SJCRH30 (cell line): Measurements from ENCODE around the gene FRMD3. TPM values are rescaled to one million over a fixed set of nuclear protein-coding genes. Genes with fewer than 3 reads are reported as not detected.

Source experiments
- DNase-seq, 2 experiments: peaks; one replicate each; pipeline ENCODE4 v3.0.0-alpha.2; 2015 to 2020
- H3K27ac ChIP-seq: fragments of 250-450 bp; sonication (Bioruptor Pico); 2 replicates; pipeline ENCODE4 v1.5.1; 2020; ENCODE audit warnings: mild to moderate bottlenecking, moderate library complexity
- H3K27me3 ChIP-seq: fragments of 250-450 bp; sonication (Bioruptor Pico); 2 replicates; pipeline ENCODE4 v1.5.1; 2020; ENCODE audit warnings: mild to moderate bottlenecking, moderate library complexity
- H3K36me3 ChIP-seq: fragments of 250-450 bp; sonication (Bioruptor Pico); 2 replicates; pipeline ENCODE4 v1.5.1; 2020; ENCODE audit warnings: mild to moderate bottlenecking, moderate library complexity
- H3K4me1 ChIP-seq: fragments of 250-450 bp; sonication (Bioruptor Pico); 2 replicates; pipeline ENCODE4 v1.5.1; 2020; ENCODE audit warnings: mild to moderate bottlenecking, moderate library complexity
- H3K4me3 ChIP-seq: fragments of 250-450 bp; sonication (Bioruptor Pico); 2 replicates; pipeline ENCODE4 v1.5.1; 2020; ENCODE audit warnings: mild to moderate bottlenecking, moderate library complexity
- H3K9me3 ChIP-seq: fragments of 250-450 bp; sonication (Bioruptor Pico); replicated peaks from 2 replicates; pipeline ENCODE4 v1.5.1; 2020; ENCODE audit warnings: mild to moderate bottlenecking, moderate library complexity
- total RNA-seq: library from RNA; depleted of rRNA; stranded (reverse); fragments of >200 nt; shearing (Covaris generic); gene quantifications from 2 replicates; pipeline ENCODE4 v1.2.3, GENCODE V29; 2014

Gene FRMD3
- total RNA-seq, 1 experiment from 2014 or later: 17.4 TPM

DNA sequence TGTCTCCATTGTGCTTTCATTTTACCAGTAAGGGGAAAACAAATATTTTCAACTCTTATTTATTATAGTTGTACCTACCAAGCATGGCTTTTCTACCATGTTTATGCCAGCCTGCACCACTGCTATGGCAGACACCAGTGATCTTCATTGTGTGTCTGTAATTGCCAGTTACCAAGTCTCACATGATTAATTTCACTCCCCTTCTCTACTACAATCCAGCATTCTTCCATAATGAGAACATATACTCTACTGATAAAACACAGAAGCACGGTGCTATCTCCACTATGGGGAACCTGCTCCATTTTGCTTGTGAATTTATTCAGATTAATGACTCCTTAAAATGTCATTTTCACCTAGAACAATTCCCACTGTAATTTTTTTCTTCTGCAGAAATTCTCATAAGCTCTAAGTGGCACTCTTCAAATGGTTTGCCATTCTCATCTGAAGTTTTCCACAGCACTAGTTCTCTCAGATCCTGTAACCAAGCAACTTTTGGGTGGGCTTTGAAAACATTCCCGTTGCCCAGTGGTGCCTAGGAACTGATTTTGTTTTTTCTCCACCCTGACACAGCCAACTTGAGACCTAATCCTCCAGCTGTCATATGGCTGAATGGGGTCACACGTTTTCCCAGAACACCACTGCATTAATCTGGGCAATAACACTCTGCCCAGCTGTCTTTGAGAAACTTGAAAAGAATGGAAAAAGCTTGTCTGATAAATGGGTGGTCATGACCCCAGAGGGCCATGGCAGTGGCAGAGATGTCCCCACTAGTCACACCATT, 252.6 kb downstream of the FRMD3 start:
- no peak overlapping the region for H3K4me3 ChIP-seq
- H3K9me3 ChIP-seq: no peaks in the 10 kb centered on the region
- DNase-seq: peak; percentile 80 to 91
- H3K27me3 ChIP-seq: no peaks in the 10 kb centered on the region
- peaks cover 51% of the 10 kb centered on the region for H3K4me1 ChIP-seq
- peak overlapping the region; percentile 65 for H3K27ac ChIP-seq
- no peaks in the 10 kb centered on the region for H3K36me3 ChIP-seq

DNA sequence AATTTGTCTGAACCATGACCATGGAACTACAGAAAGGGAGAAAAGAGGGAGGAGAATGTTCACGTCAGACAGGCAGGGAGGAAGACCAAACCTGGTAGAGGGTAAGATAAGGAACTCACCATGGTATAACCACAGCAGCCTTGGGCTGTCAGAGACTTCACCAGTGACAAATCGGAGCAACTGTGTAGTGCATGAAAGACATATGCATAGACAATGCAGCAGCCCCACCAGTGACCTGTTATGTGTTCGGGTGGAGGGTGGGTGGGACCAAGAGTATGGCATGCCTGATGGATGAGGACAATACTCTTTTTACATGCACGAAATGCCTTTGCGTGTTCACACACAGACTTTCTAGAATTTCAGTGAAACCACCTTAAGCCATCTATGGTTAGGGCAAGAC, 253.5 kb downstream of the FRMD3 start:
- H3K27me3 ChIP-seq: no peaks in the 10 kb centered on the region
- DNase-seq: peak; percentile 86 to 87
- peaks cover 58% of the 10 kb centered on the region for H3K4me1 ChIP-seq
- H3K36me3 ChIP-seq: no peaks in the 10 kb centered on the region
- H3K27ac ChIP-seq: peak overlapping the region; percentile 65
- no peaks in the 10 kb centered on the region for H3K9me3 ChIP-seq
- no peak overlapping the region for H3K4me3 ChIP-seq

DNA sequence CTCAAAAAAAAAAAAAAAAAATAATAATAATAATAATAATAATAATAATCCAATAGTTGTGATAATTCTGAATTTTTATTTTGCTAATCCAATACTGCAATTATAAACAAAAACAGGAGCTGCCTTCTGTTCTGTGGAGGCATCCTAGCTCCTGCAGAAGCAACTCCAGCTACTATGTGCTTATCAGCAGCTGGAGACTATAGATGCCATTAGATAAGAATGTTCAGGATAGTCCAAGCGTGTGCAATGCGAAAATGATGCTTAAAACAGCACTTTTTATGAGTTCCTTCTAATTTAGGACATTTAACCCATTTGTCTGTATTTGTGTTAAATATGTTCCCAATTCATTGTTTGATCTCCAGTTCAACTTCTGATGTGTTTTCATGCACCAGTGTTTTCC, 254.7 kb downstream of the FRMD3 start:
- DNase-seq: no peak
- no peaks in the 10 kb centered on the region for H3K27me3 ChIP-seq
- no peaks in the 10 kb centered on the region; the same call in 1 of the 2 replicates for H3K9me3 ChIP-seq
- no peak overlapping the region for H3K27ac ChIP-seq
- H3K36me3 ChIP-seq: no peaks in the 10 kb centered on the region
- H3K4me1 ChIP-seq: peaks cover 58% of the 10 kb centered on the region
- no peak overlapping the region for H3K4me3 ChIP-seq

- Histone ChIP-seq H3K27me3 (no peaks in the 10 kb centered on the region), H3K4me3 (peak overlapping the region; percentile 21), H3K27ac (peak overlapping the region; percentile 65), H3K36me3 (no peaks in the 10 kb centered on the region), H3K9me3 (no peaks in the 10 kb centered on the region; the same call in 1 of the 2 replicates), H3K4me1 (peaks cover 54% of the 10 kb centered on the region)
- peak; percentile 68 to 79 for DNase-seq
These were observed 256.6 kb downstream of the FRMD3 start for GRCh38 chr9:83281306-83282255.

DNA sequence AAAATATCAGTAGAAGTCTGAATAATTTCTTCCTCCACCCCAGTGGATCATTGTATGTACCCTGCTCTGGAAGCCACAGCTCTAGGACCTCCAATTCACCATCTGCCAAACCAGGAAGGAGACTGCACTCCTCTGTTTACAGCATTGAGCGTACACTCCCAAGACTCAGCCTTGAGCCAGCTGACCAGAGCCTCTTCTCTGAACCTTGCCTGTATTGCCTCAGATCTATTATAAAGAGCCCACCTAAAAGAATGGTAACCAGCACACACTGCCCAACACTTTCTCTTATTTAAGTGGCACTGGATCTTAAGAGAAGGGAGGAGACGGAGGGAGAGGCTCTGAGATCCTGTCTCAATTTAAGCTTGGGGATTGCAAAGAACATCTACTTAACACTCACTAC, 257.4 kb downstream of the FRMD3 start:
- H3K4me1 ChIP-seq: peaks cover 46% of the 10 kb centered on the region
- no peaks in the 10 kb centered on the region for H3K36me3 ChIP-seq
- H3K27me3 ChIP-seq: no peaks in the 10 kb centered on the region
- H3K9me3 ChIP-seq: no peaks in the 10 kb centered on the region; the same call in 1 of the 2 replicates
- peak overlapping the region; percentile 65 for H3K27ac ChIP-seq
- peak; percentile 30 to 50 for DNase-seq
- H3K4me3 ChIP-seq: peak overlapping the region; percentile 21

DNA sequence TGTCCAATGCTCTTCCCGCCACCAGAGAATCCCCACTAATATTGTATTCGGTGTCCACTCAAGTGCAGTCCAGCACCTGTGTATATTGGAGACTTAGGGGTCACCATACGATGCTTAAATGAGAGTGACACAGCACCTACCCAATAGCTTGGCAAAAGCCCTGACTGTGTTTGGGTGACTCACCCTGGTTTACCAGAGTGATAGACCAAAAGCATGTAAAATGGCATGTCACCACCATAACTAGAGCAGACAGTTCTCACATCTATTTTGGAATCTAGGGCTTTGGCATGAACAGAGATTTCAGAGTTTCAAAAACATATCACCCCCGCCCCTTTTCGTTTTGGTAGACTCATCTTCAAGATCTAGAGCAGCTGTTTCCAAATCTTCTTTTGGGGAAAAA, 257.9 kb downstream of the FRMD3 start:
- Histone ChIP-seq H3K4me1 (peaks cover 41% of the 10 kb centered on the region), H3K27me3 (no peaks in the 10 kb centered on the region), H3K36me3 (no peaks in the 10 kb centered on the region), H3K4me3 (no peak overlapping the region), H3K9me3 (no peaks in the 10 kb centered on the region; the same call in 1 of the 2 replicates), H3K27ac (peak overlapping the region; percentile 65; the same call in 1 of the 2 replicates)
- DNase-seq: peak; percentile 30 to 39

DNA sequence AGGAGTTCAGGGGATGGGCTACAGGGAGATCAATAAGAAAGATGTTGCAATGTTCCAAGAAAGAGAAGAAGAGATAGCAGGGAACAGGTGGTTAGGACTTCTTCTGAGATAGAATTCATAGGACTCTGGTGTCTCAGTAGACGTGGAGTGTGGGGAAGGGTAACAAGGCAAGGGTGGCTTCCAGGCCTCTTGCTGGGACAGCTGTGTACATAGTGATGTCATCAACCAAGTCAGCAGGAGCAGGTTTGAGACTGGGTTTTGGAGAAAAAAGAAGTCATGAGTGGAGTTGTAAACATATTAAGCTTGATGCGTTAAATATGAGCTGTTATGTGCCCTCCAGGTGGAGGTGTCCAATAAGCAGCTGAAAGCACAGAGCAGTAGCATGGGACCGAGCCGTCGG, 263.4 kb downstream of the FRMD3 start:
- Histone ChIP-seq H3K36me3 (no peaks in the 10 kb centered on the region), H3K27ac (peak overlapping the region; percentile 8; the same call in 1 of the 2 replicates), H3K27me3 (no peaks in the 10 kb centered on the region), H3K4me3 (no peak overlapping the region), H3K9me3 (no peaks in the 10 kb centered on the region; the same call in 1 of the 2 replicates), H3K4me1 (peaks cover 13% of the 10 kb centered on the region)
- DNase-seq: peak; percentile 39 to 64

DNA sequence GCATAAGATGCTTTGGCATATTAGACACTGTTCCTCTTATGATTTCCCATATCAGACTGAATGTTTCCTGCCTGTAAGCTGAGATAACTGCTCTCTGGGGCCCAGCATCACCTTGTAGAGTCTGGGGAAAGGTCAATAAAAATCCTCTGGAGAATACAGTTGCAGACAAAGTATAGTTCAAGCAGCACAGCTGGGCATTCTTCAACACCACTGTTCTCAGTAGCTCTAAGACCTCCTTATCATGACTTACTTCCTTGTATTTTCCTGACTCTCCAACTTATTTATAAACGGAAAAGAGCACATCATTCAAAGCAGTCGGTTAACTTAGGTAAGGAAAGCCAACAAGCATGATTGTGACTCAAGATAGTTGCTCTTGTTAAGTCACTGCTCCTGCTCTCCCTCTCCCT, 266.5 kb downstream of the FRMD3 start:
- H3K27ac ChIP-seq: no peak overlapping the region
- no peak for DNase-seq
- H3K36me3 ChIP-seq: no peaks in the 10 kb centered on the region
- no peaks in the 10 kb centered on the region for H3K9me3 ChIP-seq
- peaks cover 13% of the 10 kb centered on the region for H3K4me1 ChIP-seq
- H3K27me3 ChIP-seq: no peaks in the 10 kb centered on the region
- H3K4me3 ChIP-seq: no peak overlapping the region

DNA sequence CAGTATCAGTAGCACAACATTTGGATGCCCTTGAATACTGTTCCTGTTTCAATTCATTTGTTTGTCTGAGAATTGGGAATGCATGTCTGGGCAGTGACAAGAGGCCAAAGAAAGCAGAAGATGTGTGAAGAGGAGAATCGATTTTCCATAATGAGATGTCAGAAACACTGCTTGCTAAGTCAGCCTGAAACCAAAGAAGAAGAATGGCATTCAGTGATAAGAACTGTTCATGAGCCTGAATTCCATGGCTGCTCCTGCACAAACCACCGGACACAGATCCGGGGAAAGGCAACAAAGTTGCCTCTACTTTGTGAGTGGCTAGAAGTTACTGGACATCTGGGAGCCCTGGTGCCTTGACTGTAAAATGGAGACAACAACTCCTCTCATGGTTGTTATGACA, 268.1 kb downstream of the FRMD3 start:
- Histone ChIP-seq H3K36me3 (no peaks in the 10 kb centered on the region), H3K9me3 (no peaks in the 10 kb centered on the region), H3K4me1 (peaks cover 11% of the 10 kb centered on the region), H3K27ac (no peak overlapping the region), H3K27me3 (no peaks in the 10 kb centered on the region), H3K4me3 (no peak overlapping the region)
- DNase-seq: no peak

DNA sequence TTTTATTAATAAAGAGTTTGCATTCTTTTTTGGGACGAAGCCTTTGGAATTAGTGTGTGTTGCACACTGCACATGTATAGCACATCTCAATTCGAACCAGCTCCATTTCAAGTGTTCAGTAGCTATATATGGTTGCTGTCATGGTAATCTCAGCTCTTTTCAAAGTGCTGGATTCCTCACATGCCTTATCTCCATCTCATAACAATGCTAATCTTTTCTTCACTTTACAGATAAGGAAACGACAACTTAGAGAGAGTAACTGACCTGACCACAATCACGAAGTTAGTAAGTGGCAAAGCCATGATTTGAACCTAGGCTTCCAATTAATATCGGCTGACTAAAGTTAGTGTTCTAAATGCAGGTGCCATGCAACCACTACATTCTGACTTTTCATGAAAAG, 270.5 kb downstream of the FRMD3 start:
- H3K4me1 ChIP-seq: no peaks in the 10 kb centered on the region
- no peaks in the 10 kb centered on the region for H3K36me3 ChIP-seq
- H3K4me3 ChIP-seq: no peak overlapping the region
- H3K9me3 ChIP-seq: no peaks in the 10 kb centered on the region
- H3K27ac ChIP-seq: no peak overlapping the region
- DNase-seq: no peak
- no peaks in the 10 kb centered on the region for H3K27me3 ChIP-seq

GRCh38 chr9:83266666-83267496, 271.3 kb downstream of the FRMD3 start:
- Histone ChIP-seq H3K27ac (no peak overlapping the region), H3K4me3 (no peak overlapping the region), H3K36me3 (no peaks in the 10 kb centered on the region), H3K27me3 (no peaks in the 10 kb centered on the region), H3K4me1 (no peaks in the 10 kb centered on the region), H3K9me3 (no peaks in the 10 kb centered on the region)
- DNase-seq: no peak

GRCh38 chr9:83266331-83266665, 271.9 kb downstream of the FRMD3 start:
- DNase-seq: no peak
- Histone ChIP-seq H3K27ac (no peak overlapping the region), H3K4me1 (no peaks in the 10 kb centered on the region), H3K36me3 (no peaks in the 10 kb centered on the region), H3K9me3 (no peaks in the 10 kb centered on the region), H3K4me3 (no peak overlapping the region), H3K27me3 (no peaks in the 10 kb centered on the region)

GRCh38 chr9:83264315-83264714, 273.9 kb downstream of the FRMD3 start:
- H3K27ac ChIP-seq: no peak overlapping the region
- peaks cover 2% of the 10 kb centered on the region; the same call in 1 of the 2 replicates for H3K36me3 ChIP-seq
- H3K27me3 ChIP-seq: no peaks in the 10 kb centered on the region
- H3K4me3 ChIP-seq: no peak overlapping the region
- DNase-seq: no peak
- no peaks in the 10 kb centered on the region for H3K9me3 ChIP-seq
- no peaks in the 10 kb centered on the region for H3K4me1 ChIP-seq

GRCh38 chr9:83259558-83259957, 278.6 kb downstream of the FRMD3 start:
- Histone ChIP-seq H3K27ac (no peak overlapping the region), H3K27me3 (no peaks in the 10 kb centered on the region)

More at GRCh38 chr9:83259558-83259957, 278.6 kb downstream of the FRMD3 start:
- no peaks in the 10 kb centered on the region for H3K4me1 ChIP-seq
- peaks cover 2% of the 10 kb centered on the region; the same call in 1 of the 2 replicates for H3K36me3 ChIP-seq
- no peak overlapping the region for H3K4me3 ChIP-seq
- DNase-seq: no peak
- H3K9me3 ChIP-seq: no peaks in the 10 kb centered on the region
